Ovary (tissue), 9 donors: ENCODE measurements around the gene ZMIZ2. TPM values are rescaled to one million over a fixed set of nuclear protein-coding genes. Genes with fewer than 3 reads are reported as not detected.

ENCODE experiments used
- DNase-seq, 5 donors: peaks; one replicate each; pipeline ENCODE4 v3.0.0-alpha.2; 2019 to 2020
- H3K27ac ChIP-seq, 2 donors: fragments of 200-600 bp; one replicate each; pipeline versions ENCODE4 v1.5.1 to v1.8.0; 2019 to 2022
- H3K27me3 ChIP-seq: fragments of 200-600 bp; one replicate; pipeline ENCODE4 v1.8.0; 2022
- H3K36me3 ChIP-seq: fragments of 200-600 bp; sonication (generic); one replicate; pipeline ENCODE4 v1.5.1; 2019
- H3K4me1 ChIP-seq: one replicate; pipeline ENCODE4 v1.8.1; 2013; ENCODE audit warnings: mild to moderate bottlenecking, moderate library complexity; ENCODE audit not compliant: insufficient read depth
- H3K4me3 ChIP-seq: fragments of 200-600 bp; sonication (generic); one replicate; pipeline ENCODE4 v1.5.1; 2017
- H3K9me3 ChIP-seq, 2 donors: fragments of 200-600 bp in 1 of 2; sonication (generic) in 1 of 2; one replicate each; pipeline versions ENCODE4 v1.5.1 to v1.8.1; 2013 to 2019; ENCODE audit warnings: mild to moderate bottlenecking in 1 of 2, moderate library complexity in 1 of 2
- CTCF ChIP-seq, 3 donors: fragments of 450-650 bp in 2 of 3; fragments of 200-600 bp in 1 of 3; IDR thresholded peaks; one replicate each; pipeline versions ENCODE4 v1.5.1 to v1.8.0; 2016 to 2022; ENCODE audit warnings: antibody characterized with exemption in 3 of 3, mild to moderate bottlenecking in 1 of 3
- EP300 ChIP-seq: sonication (generic); formaldehyde crosslinking; IDR thresholded peaks from one replicate; pipeline ENCODE4 v1.6.1; 2017; ENCODE audit warnings: antibody characterized with exemption
- POLR2A ChIP-seq: fragments of 450-650 bp; IDR thresholded peaks from one replicate; pipeline ENCODE4 v1.6.1; 2017; ENCODE audit warnings: antibody characterized with exemption, mild to moderate bottlenecking, moderate library complexity
- WGBS, 3 donors: extraction: QIAGEN DNeasy Blood & Tissue Kit in 1 of 3; methylation state at CpG; one replicate each; pipeline versions ENCODE4 v1.1.5 to v1.1.7; 2013 to 2017; 5-methylcytosine and 5-hydroxymethylcytosine counted together
- intact Hi-C, 4 donors: fragments of 100-400 bp; cut with DNase I; formaldehyde crosslinking; loops; one replicate each; pipeline versions ENCODE4 v1.11.0 to v1.15.1; 2022 to 2023
- polyA plus RNA-seq, 2 donors: library from polyadenylated mRNA; stranded (reverse); fragments of 200-250 nt in 1 of 2; fragments of 350-450 nt in 1 of 2; fragmentation: Illumina TruSeq in 1 of 2; extraction: RNeasy Lipid Tissue Mini Kit (QIAGEN cat#74804) in 1 of 2; gene quantifications; one replicate each; pipeline ENCODE4 v1.2.3, GENCODE V29; 2013 to 2014
- total RNA-seq, 7 donors: library from RNA; depleted of rRNA in 2 of 7; stranded (reverse); fragments of >200 nt in 2 of 7; fragmentation: NEBNext Ultra II Directional in 3 of 7; extraction: Animal tissue kit (Norgen Biotek cat#: 25700) in 3 of 7; gene quantifications; one replicate each; pipeline versions ENCODE4 v1.1.0 to v1.2.4, GENCODE V29; 2016 to 2023
- donor health status: DM: no; HTN: no; CAD: no; lungs with moderate emphysema.
- donor health status: DM: no; HTN: no; CAD: no.
- donor health status: Bipolar disorder and iron deficiency.
- donor health status: DM: yes; HTN: yes; CAD: no.
- donor health status: DM: no; HTN: no; CAD: no.
- donor health status: DM: yes; HTN: yes; CAD: no.

Gene ZMIZ2
- total and polyA plus RNA-seq, 9 donors, result 12.7 to 85.5 (median 68.5) TPM

- TF ChIP-seq EP300 (no peak), POLR2A (no peak), CTCF (IDR thresholded peaks at IDR 0.05) (no peak)
- Histone ChIP-seq H3K27ac (no peak overlapping the region), H3K9me3 (no peaks in the 10 kb centered on the region), H3K4me1 (no peaks in the 10 kb centered on the region), H3K36me3 (no peaks in the 10 kb centered on the region), H3K4me3 (no peak overlapping the region), H3K27me3 (no peaks in the 10 kb centered on the region)
- WGBS, 3 donors, result 72 to 76% (median 73%) methylated on average over 19 of the region's 19 CpGs
- intact Hi-C loops, result no loop called here
- DNase-seq, result no peak
Observed at GRCh38 chr7:44709011-44709915, 39.4 kb upstream of the ZMIZ2 start.

GRCh38 chr7:44709945-44710596 lies 38.6 kb upstream of the ZMIZ2 start:
- Histone ChIP-seq H3K4me1 (no peaks in the 10 kb centered on the region), H3K9me3 (no peaks in the 10 kb centered on the region), H3K27ac (no peak overlapping the region), H3K4me3 (no peak overlapping the region), H3K36me3 (no peaks in the 10 kb centered on the region), H3K27me3 (no peaks in the 10 kb centered on the region)
- TF ChIP-seq CTCF (IDR thresholded peaks at IDR 0.05), result no peak
- TF ChIP-seq EP300, result no peak
- TF ChIP-seq POLR2A, result no peak
- 81 to 90% (median 87%) methylated on average over 10 of the region's 10 CpGs for WGBS, 3 donors
- intact Hi-C loops, result no loop called here
- no peak for DNase-seq

- intact Hi-C loops, result no loop called here
Observed at GRCh38 chr7:44711528-44711927, 37.1 kb upstream of the ZMIZ2 start.

GRCh38 chr7:44712012-44712411 lies 36.6 kb upstream of the ZMIZ2 start:
- H3K9me3 ChIP-seq, result no peaks in the 10 kb centered on the region
- H3K27me3 ChIP-seq, result no peaks in the 10 kb centered on the region
- no peaks in the 10 kb centered on the region for H3K36me3 ChIP-seq
- H3K27ac ChIP-seq, result no peak overlapping the region
- no peak for DNase-seq
- no peak overlapping the region for H3K4me3 ChIP-seq
- TF ChIP-seq POLR2A (no peak), EP300 (no peak), CTCF (IDR thresholded peaks at IDR 0.05) (no peak)
- intact Hi-C loops, result no loop called here
- WGBS, 3 donors, result 24 to 44% (median 42%) methylated on average over 5 of the region's 5 CpGs
- no peaks in the 10 kb centered on the region for H3K4me1 ChIP-seq

More at GRCh38 chr7:44711528-44711927, 37.1 kb upstream of the ZMIZ2 start:
- Histone ChIP-seq H3K27ac (no peak overlapping the region), H3K27me3 (no peaks in the 10 kb centered on the region), H3K4me3 (no peak overlapping the region), H3K4me1 (no peaks in the 10 kb centered on the region), H3K36me3 (no peaks in the 10 kb centered on the region), H3K9me3 (no peaks in the 10 kb centered on the region)
- WGBS, 3 donors, result 54 to 59% (median 55%) methylated on average over 5 of the region's 5 CpGs
- TF ChIP-seq CTCF (IDR thresholded peaks at IDR 0.05) (no peak), POLR2A (no peak), EP300 (no peak)
- no peak for DNase-seq
